K562 (cell line): Measurements from ENCODE around the gene SCFD1. TPM values are rescaled to one million over a fixed set of nuclear protein-coding genes. Genes with fewer than 3 reads are reported as not detected.
A peak's percentile ranks its signal among the peaks of the same experiment; 100 is the strongest.
"Not testable (repeated sequence)": the region's sequence is repeated elsewhere in the genome, so short reads cannot be mapped to it uniquely, and the experiment has no call there.

ENCODE experiments used
- ATAC-seq: fragments of 200-7000 bp; cut with Tn5 transposase; 3 replicates; pipeline ENCODE4 v1.9.1; 2020; ENCODE audit warnings: moderate library complexity
- BruUV-seq: library from RNA; stranded (reverse); fragments of 400-500 nt; replicated peaks from 2 replicates; lab custom pipeline; 2021; lab: Mats Ljungman, UMichigan
- CTCF ChIA-PET: fragments of 300-600 bp; formaldehyde crosslinking; extraction: SDS; loops from one replicate; lab custom pipeline; 2021; ENCODE audit warnings: low intra/inter-chr PET ratio; lab: Yijun Ruan, JAX
- POLR2A ChIA-PET: fragments of 300-600, 350-650 bp; sonication (Branson Sonifier 250); formaldehyde crosslinking; extraction: SDS; loops from one replicate; lab custom pipeline; 2021; ENCODE audit warnings: antibody characterized with exemption, inconsistent platforms; lab: Yijun Ruan, JAX
- DNase-seq, 4 experiments: peaks; one replicate each; pipeline versions ENCODE4 v3.0.0 to v3.0.0-alpha.2; 2011 to 2018; ENCODE audit warnings: low spot score in 3 of 4, mixed read lengths in 3 of 4; ENCODE audit errors: extremely low read depth in 1 of 4
- FAIRE-seq: peaks from 2 replicates; lab custom pipeline; 2011; peaks lifted over from hg19 to GRCh38; lab: Jason Lieb, UNC
- H2AFZ ChIP-seq: 2 replicates; pipeline ENCODE4 v1.6.0; 2011; ENCODE audit warnings: low read depth, low read length, control low read depth, inconsistent platforms
- H3K27ac ChIP-seq: fragments of 200-600 bp; 3 replicates; pipeline ENCODE4 v1.8.0; 2011; ENCODE audit warnings: low read depth, mild to moderate bottlenecking, control low read depth, inconsistent platforms, low read length, moderate library complexity, mixed read lengths; ENCODE audit errors: extremely low read depth
- H3K27me3 ChIP-seq, 2 experiments: fragments of 300-600 bp in 1 of 2; 2 replicates in 1 of 2; 3 replicates in 1 of 2; pipeline versions ENCODE4 v1.6.0 to v1.8.0; 2011; ENCODE audit warnings: inconsistent platforms in 2 of 2, low read length in 2 of 2, mild to moderate bottlenecking in 1 of 2, mixed read lengths in 1 of 2, moderate library complexity in 1 of 2; ENCODE audit not compliant: control insufficient read depth in 2 of 2, insufficient read depth in 2 of 2
- H3K36me3 ChIP-seq: fragments of 300-600 bp; 3 replicates; pipeline ENCODE4 v1.8.0; 2011; ENCODE audit warnings: mild to moderate bottlenecking, low read length, inconsistent platforms; ENCODE audit not compliant: control insufficient read depth, insufficient read depth
- H3K4me1 ChIP-seq, 2 experiments: fragments of 200-600 bp in 1 of 2; replicated peaks in 1 of 2; 2 replicates in 1 of 2; 3 replicates in 1 of 2; pipeline versions ENCODE4 v1.5.1 to v1.8.0; 2011; ENCODE audit warnings: inconsistent platforms in 2 of 2, low read length in 2 of 2, mild to moderate bottlenecking in 1 of 2, mixed read lengths in 1 of 2, moderate library complexity in 1 of 2; ENCODE audit not compliant: control insufficient read depth in 2 of 2, insufficient read depth in 2 of 2
- H3K4me2 ChIP-seq: 2 replicates; pipeline ENCODE4 v1.6.1; 2011; ENCODE audit warnings: low read length, control low read depth, inconsistent platforms, mixed read lengths; ENCODE audit not compliant: insufficient read depth
- H3K4me3 ChIP-seq: fragments of 200-600 bp; sonication (generic), shearing (Covaris generic); 2 replicates; pipeline ENCODE4 v1.5.1; 2016; ENCODE audit warnings: control low read depth, inconsistent platforms
- H3K79me2 ChIP-seq: fragments of 200-600 bp; 3 replicates; pipeline ENCODE4 v1.8.0; 2011; ENCODE audit warnings: low read length, inconsistent platforms; ENCODE audit not compliant: control insufficient read depth, insufficient read depth
- H3K9ac ChIP-seq, 2 experiments: 2 replicates each; pipeline versions ENCODE4 v1.6.0 to v1.6.1; 2011; ENCODE audit warnings: low read depth in 2 of 2, low read length in 2 of 2, control low read depth in 1 of 2, inconsistent platforms in 1 of 2, mild to moderate bottlenecking in 1 of 2, mixed read lengths in 1 of 2; ENCODE audit not compliant: insufficient read depth in 1 of 2
- H3K9me1 ChIP-seq: one replicate; pipeline ENCODE4 v1.6.0; 2011; ENCODE audit warnings: inconsistent platforms, mild to moderate bottlenecking, low read length, moderate library complexity; ENCODE audit not compliant: control insufficient read depth, insufficient read depth
- H3K9me3 ChIP-seq: replicated peaks from 2 replicates; pipeline ENCODE4 v1.5.1; 2011; ENCODE audit warnings: low read depth, low read length, inconsistent platforms; ENCODE audit not compliant: control insufficient read depth, insufficient read depth
- H4K20me1 ChIP-seq: replicated peaks from 2 replicates; pipeline ENCODE4 v1.6.1; 2011; ENCODE audit warnings: low read length, inconsistent platforms, mixed read lengths; ENCODE audit not compliant: control insufficient read depth, insufficient read depth
- MEIS2 ChIP-seq: fragments of 450-650 bp; IDR thresholded peaks from 2 replicates; pipeline ENCODE4 v1.6.1; 2014; ENCODE audit warnings: mild to moderate bottlenecking; ENCODE audit not compliant: partially characterized antibody
- WGBS: fragments of 100-300 bp; shearing (Covaris generic); methylation state at CpG from one replicate; pipeline ENCODE4 v1.1.6; 2016; ENCODE audit warnings: low coverage, mixed read lengths; ENCODE audit not compliant: insufficient coverage; ENCODE audit errors: missing lambda C conversion rate; 5-methylcytosine and 5-hydroxymethylcytosine counted together
- in situ Hi-C: fragments of 300-500 bp; cut with MboI; formaldehyde crosslinking; loops from 4 replicates; pipeline ENCODE4 v1.15.0; 2018; ENCODE audit warnings: inconsistent platforms, mixed read lengths
- intact Hi-C: fragments of 100-400 bp; cut with micrococcal nuclease; formaldehyde crosslinking; loops from 2 replicates; pipeline ENCODE4 v1.14.2; 2022
- polyA plus RNA-seq, 8 experiments: library from polyadenylated mRNA; depleted of rRNA in 4 of 8; stranded (reverse) in 5 of 8; unstranded in 3 of 8; fragments of >200 nt; fragmentation: Nextera tagmentation in 2 of 8; fragmentation: Illumina TruSeq in 1 of 8; extraction: Ambion mirVana in 2 of 8; extraction: Trizol in 1 of 8; gene quantifications; 2 replicates each; pipeline versions ENCODE4 v1.2.1 to v1.2.3, GENCODE V29; 2011 to 2014; ENCODE audit warnings: inconsistent platforms in 1 of 8, missing spikeins in 1 of 8
- total RNA-seq, 7 experiments: library from RNA; depleted of rRNA in 6 of 7; stranded (reverse); fragments of >200 nt in 6 of 7; fragmentation: Illumina TruSeq in 2 of 7; extraction: Trizol in 2 of 7; gene quantifications; 2 replicates each; pipeline versions ENCODE4 v1.2.1 to v1.2.3, GENCODE V29; 2011 to 2021; ENCODE audit warnings: low replicate concordance in 1 of 7
- TF ChIP-seq, protein P1 (sequence below), 2 experiments: IDR thresholded peaks in 1 of 2; conservative IDR thresholded peaks in 1 of 2; 2 replicates each; pipeline ENCODE4 v1.6.1; 2016; ENCODE audit warnings: low read depth in 2 of 2, mild to moderate bottlenecking in 1 of 2, missing compliant biosample characterization in 1 of 2, missing genetic modification characterization in 1 of 2, moderate library complexity in 1 of 2
- TF ChIP-seq, protein P2 (sequence below): fragments of 450-650 bp; IDR thresholded peaks from 2 replicates; pipeline ENCODE4 v1.6.1; 2016

SCFD1 gene
- total and polyA plus RNA-seq, 9 of the 15 experiments (the other 6 are each of a cell fraction or from before 2014, with no cell fraction given) = 48.9 to 112 (median 75.2) TPM

DNA sequence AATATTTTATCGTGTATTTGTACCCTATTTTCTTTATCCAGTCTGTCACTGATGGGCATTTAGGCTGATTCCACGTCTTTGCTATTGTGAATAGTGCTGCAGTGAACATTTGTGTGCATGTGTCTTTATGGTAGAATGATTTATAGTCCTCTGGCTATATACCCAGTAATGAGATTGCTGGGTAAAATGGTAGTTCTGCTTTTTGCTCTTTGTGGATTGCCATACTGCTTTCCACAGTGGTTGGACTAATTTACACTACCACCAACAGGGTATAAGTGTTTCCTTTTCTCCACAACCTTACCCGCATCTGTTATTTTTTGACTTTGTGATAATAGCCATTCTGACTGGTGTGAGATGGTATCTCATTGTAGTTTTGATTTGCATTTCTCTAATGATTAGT is 47.3 kb upstream of the SCFD1 start:
- H3K4me2 ChIP-seq, H3K36me3 ChIP-seq, intact Hi-C loops, H3K27me3 ChIP-seq, BruUV-seq, CTCF ChIA-PET, H4K20me1 ChIP-seq, FAIRE-seq, H3K9ac ChIP-seq, H3K4me3 ChIP-seq, H3K9me1 ChIP-seq, POLR2A ChIA-PET, ATAC-seq, H3K9me3 ChIP-seq, H3K4me1 ChIP-seq, DNase-seq, H3K27ac ChIP-seq, H2AFZ ChIP-seq, in situ Hi-C loops: not testable (repeated sequence)
- H3K79me2 ChIP-seq = peaks cover 99% of the 10 kb centered on the region
- TF ChIP-seq, protein P1, sequence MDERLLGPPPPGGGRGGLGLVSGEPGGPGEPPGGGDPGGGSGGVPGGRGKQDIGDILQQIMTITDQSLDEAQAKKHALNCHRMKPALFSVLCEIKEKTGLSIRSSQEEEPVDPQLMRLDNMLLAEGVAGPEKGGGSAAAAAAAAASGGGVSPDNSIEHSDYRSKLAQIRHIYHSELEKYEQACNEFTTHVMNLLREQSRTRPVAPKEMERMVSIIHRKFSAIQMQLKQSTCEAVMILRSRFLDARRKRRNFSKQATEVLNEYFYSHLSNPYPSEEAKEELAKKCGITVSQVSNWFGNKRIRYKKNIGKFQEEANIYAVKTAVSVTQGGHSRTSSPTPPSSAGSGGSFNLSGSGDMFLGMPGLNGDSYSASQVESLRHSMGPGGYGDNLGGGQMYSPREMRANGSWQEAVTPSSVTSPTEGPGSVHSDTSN (CRISPR knock-in tag; IDR thresholded peaks at IDR 0.05; ENCODE audit: low read depth) = not testable (repeated sequence)
- TF ChIP-seq, protein P1 (tag; conservative IDR thresholded peaks at IDR 0.05; ENCODE audit: low read depth) = peak; percentile 74
- TF ChIP-seq, protein P2, sequence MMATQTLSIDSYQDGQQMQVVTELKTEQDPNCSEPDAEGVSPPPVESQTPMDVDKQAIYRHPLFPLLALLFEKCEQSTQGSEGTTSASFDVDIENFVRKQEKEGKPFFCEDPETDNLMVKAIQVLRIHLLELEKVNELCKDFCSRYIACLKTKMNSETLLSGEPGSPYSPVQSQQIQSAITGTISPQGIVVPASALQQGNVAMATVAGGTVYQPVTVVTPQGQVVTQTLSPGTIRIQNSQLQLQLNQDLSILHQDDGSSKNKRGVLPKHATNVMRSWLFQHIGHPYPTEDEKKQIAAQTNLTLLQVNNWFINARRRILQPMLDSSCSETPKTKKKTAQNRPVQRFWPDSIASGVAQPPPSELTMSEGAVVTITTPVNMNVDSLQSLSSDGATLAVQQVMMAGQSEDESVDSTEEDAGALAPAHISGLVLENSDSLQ = peak; percentile 70
- TF ChIP-seq MEIS2 = peak; percentile 75
- WGBS = 63% methylated on average over 3 of the region's 3 CpGs

DNA sequence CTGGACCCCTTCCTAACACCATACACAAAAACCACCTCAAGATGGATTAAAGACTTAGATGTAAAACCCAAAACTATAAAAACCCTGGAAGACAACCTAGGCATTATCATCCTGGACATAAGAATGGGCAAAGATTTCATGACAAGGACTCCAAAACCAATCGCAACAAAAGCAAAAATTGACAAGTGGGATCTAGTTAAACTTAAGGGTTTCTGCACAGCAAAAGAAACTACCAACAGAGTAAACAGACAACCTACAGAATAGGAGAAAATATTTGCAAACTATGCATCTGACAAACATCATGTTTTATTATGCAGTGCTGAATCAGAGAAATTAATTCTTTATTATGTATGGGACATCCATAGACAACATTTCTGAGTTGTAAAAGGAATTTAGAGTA is 45.8 kb upstream of the SCFD1 start:
- H3K9me3 ChIP-seq, H3K27me3 ChIP-seq, FAIRE-seq, H3K27ac ChIP-seq, H3K36me3 ChIP-seq, H4K20me1 ChIP-seq, ATAC-seq, H3K4me1 ChIP-seq, H3K9me1 ChIP-seq, H3K4me3 ChIP-seq, H3K9ac ChIP-seq, H3K4me2 ChIP-seq, CTCF ChIA-PET, DNase-seq, in situ Hi-C loops, H2AFZ ChIP-seq, BruUV-seq, intact Hi-C loops, POLR2A ChIA-PET: not testable (repeated sequence)
- WGBS = 100% methylated on average over 1 of the region's 1 CpG
- H3K79me2 ChIP-seq = peaks cover 99% of the 10 kb centered on the region
